ENCODE data around the gene ETS1. TPM values are rescaled to one million over a fixed set of nuclear protein-coding genes. Genes with fewer than 3 reads are reported as not detected.

Gene ETS1
- polyA plus RNA-seq, 1 donor from 2014 or later = 192 TPM

DNA sequence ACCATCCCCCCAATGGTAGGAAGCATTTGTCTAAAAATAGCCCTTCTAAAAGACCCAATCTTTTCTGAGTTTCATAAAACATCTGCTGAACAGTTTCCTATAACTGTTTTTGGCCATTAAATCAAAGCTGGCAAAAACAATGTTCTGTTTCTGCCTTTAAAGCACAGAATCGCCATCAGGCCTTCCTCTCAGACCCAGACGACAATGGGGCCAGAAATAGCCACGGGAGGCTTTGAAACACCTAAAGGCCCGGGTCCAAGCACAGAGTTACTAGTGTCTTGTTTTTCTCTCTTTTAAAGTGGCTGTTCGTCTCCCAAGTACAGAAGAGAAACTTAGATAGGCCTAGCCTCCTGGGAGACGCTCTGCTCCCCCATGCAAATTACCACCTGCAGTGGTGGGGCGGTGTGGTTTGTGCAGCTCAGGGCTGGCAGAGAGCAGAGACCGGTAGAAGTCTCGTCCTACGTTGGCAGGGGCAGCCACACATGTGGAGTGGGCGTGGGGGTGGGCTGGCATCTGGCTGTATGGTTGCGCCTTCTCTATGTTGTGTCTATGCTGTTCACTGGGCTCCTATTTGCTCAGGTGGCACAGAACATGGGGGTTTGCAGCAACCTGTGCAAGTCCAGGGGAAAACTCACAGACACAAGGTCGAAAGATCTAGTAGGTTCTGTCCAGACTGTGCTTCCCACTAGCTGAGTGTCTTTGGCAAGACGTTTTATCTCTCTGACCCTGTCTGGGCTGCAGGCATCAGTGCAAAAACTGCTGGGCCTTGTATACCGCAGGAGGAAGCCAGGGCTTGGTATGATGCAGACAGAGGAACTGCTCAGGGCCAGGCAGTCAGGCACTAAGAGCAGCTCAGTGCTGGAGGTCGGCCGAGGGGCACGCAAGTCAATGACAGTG is 23.6 kb upstream of the ETS1 start:
- Mint-ChIP-seq H3K36me3 (no peaks in the 10 kb centered on the region), H3K4me3 (peak overlapping the region; percentile 64 to 89 (median 84)), H3K4me1 (peaks cover 38 to 75% (median 58%) of the 10 kb centered on the region in 3 donors), H3K9me3 (peaks cover 0 to 2% (median 1%) of the 10 kb centered on the region in 3 donors), H3K27me3 (no peaks in the 10 kb centered on the region), H3K27ac (peak overlapping the region; percentile 94 to 98 (median 95))

DNA sequence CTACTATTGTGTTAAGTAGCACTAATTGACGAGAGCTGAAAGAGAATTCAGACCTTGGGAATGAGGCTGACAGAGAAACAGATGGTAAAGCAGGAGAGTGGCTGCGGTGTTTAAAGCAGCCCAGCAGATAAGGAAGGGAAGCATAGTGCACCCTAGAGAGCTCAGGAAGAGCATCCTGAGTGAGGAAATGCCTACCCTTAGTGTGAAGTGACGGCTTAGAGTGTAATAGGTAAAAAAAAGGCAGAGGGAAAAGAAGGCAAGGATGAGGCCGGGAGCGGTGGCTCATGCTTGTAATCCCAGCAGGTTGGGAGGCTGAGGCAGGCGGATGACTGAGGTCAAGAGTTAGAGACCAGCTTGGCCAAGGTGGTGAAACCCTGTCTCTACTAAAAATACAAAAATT is 22.4 kb upstream of the ETS1 start:
- Mint-ChIP-seq H3K27ac (peak overlapping the region; percentile 89 to 96 (median 94)), H3K9me3 (peaks cover 0 to 3% (median 0%) of the 10 kb centered on the region in 3 donors), H3K4me3 (peak overlapping the region; percentile 3 to 89 (median 58)), H3K36me3 (no peaks in the 10 kb centered on the region), H3K4me1 (peaks cover 47 to 80% (median 62%) of the 10 kb centered on the region in 3 donors), H3K27me3 (no peaks in the 10 kb centered on the region)

DNA sequence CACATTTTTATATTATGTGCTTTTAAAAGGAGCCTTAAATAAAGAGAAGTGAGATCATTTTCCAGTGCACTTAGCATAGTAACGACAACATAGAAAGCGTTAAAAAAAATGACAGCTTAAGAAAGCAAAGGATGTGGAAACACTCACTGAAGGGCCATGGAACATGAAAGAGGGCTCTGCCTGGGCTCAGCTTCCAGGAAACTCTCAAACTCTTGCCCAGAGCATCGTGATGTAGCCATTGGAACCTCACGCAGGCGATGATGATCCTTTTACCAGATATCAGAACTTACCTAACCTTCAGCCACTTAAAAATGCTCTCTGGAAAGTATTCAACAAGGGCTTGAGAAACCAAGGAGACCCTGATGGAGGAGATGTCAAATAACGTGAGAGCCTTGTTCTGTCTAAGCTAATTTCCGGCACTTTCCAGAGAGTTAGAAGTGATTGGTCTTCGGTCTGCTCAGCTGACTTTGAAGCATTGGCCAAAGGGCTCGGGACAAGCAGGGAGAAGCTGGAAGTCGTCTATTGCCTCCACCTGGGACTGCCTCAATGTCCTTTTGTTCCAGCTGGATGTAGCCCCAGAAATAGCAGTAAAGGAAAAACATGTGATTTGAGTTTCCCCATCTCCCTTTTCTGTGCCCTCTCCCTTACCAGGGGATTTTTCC is 21.5 kb upstream of the ETS1 start:
- H3K4me3 Mint-ChIP-seq = peak overlapping the region in 2 of 4 donors; percentile 63 to 79

DNA sequence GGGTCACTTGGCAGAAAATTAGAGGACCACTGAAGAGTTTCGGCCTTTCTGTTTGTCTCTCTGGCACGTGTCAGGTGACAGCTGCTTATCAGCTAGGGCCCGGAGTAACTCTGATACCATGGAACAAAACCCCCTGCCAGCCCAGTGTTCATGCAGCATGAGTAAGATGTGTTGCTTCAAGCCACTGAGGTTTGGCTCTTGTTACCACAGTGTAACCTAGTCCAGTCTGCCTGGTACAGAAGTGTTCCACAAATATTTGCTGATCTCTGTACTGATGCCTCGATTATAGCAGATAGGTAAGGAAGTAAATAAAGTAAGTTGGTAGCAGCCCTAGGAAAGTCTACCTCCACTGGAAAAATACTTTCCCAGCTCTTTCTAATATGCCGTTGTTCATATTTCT is 20.5 kb upstream of the ETS1 start:
- Mint-ChIP-seq H3K4me3 (peak overlapping the region in 1 of 4 donors; percentile 41), H3K9me3 (peaks cover 0 to 3% (median 0%) of the 10 kb centered on the region in 3 donors), H3K4me1 (peaks cover 55 to 78% (median 66%) of the 10 kb centered on the region in 3 donors)

More for the DNA sequence above, 21.5 kb upstream of the ETS1 start:
- Mint-ChIP-seq H3K27ac (peak overlapping the region; percentile 89 to 96 (median 94)), H3K9me3 (peaks cover 0 to 3% (median 0%) of the 10 kb centered on the region in 3 donors), H3K36me3 (no peaks in the 10 kb centered on the region), H3K4me1 (peaks cover 47 to 78% (median 62%) of the 10 kb centered on the region in 3 donors), H3K27me3 (no peaks in the 10 kb centered on the region)

DNA sequence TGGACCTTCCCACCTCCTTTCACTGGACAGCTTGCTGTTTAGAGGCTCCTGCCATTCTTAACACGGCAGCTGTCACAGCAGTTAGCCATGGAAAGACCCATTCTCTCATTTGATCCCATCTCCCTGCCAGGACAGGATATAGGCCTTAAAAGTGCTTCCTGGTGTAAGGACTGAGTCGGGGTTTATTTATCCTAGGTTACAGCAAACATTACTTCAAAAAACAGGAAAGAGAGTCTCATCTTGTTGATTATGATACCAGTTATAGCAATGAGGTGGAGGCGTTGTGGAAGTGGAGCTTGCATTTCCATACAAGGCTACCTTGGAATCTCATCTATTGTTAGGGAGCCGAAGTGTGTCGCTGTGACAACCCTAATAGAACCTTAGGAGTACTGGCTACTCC is 17.4 kb upstream of the ETS1 start:
- no peak overlapping the region for H3K4me3 Mint-ChIP-seq
- no peaks in the 10 kb centered on the region for H3K27me3 Mint-ChIP-seq
- H3K36me3 Mint-ChIP-seq = peaks cover 4% of the 10 kb centered on the region

More for the DNA sequence above, 20.5 kb upstream of the ETS1 start:
- H3K36me3 Mint-ChIP-seq = no peaks in the 10 kb centered on the region
- peak overlapping the region in 1 of 3 donors; percentile 71 for H3K27ac Mint-ChIP-seq
- H3K27me3 Mint-ChIP-seq = no peaks in the 10 kb centered on the region

DNA sequence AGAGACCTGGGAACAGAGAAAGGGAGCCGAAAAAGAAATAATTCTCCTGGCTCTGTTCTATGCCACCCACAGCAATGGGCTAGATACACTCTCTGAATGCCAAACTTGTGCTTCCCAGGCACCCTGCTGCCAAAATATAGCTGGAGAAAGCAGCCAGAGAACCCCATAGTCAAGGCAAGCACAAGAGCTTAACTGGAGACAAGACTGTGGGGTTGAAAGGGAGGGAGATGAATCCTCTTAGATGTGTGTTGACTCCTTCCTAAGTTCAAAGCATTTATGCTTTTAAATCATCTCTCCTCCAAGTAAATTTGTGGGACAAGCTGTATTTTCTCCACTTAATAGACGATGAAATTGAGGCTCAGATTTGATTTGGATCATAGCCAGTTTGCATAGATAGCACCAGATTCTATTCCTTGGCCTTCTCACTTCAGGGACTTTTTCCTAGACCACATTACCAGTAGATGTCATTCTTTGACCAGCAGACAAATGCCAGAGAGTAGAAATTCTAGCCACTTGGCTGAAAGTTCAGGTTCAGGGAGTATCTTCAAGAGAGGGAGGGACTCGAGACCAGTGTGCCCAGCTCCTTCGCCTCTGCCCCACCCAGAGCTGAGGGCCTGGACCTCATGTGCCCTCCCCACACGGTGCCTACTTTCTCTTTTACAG is 16.5 kb upstream of the ETS1 start:
- Mint-ChIP-seq H3K27ac (no peak overlapping the region), H3K4me1 (peaks cover 43 to 58% (median 49%) of the 10 kb centered on the region in 3 donors)

More for the DNA sequence above, 17.4 kb upstream of the ETS1 start:
- H3K27ac Mint-ChIP-seq = no peak overlapping the region
- H3K9me3 Mint-ChIP-seq = peaks cover 0 to 3% (median 0%) of the 10 kb centered on the region in 3 donors
- H3K4me1 Mint-ChIP-seq = peaks cover 45 to 59% (median 49%) of the 10 kb centered on the region in 3 donors

DNA sequence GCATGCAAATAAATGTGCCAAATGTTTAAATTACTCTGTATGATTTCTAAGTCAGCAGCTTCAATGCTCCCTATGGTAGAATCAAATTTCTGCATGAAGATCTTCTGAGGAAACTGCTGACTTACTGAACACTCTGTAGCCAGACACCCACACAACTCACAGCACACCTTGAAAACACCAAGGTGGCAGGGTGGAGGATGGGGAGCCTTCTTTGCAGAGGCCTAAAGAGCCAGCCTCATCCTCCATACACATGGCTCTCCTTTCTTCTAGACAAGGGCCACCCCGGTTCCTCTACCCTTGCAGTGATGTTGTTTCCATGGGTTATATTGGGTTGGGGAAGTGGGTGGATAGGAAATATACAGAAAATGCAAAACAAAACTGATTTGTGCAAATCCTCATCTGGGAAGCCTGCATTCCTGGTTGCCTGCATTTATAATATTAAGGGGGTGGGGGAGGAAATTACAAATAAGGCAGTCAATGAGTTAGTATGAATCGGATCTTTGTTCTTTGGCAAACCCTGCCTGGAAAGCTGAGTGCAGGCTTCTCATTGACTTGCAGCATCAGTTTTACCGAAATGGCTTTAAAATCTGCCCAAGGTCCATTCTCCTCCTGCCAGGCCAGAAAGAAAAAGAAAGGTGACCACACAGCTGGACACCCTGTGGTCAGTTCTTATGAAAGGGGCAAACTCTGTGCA is 15.8 kb upstream of the ETS1 start:
- peaks cover 0 to 3% (median 0%) of the 10 kb centered on the region in 3 donors for H3K9me3 Mint-ChIP-seq
- no peaks in the 10 kb centered on the region for H3K27me3 Mint-ChIP-seq
- H3K27ac Mint-ChIP-seq = no peak overlapping the region
- peaks cover 43 to 57% (median 53%) of the 10 kb centered on the region in 3 donors for H3K4me1 Mint-ChIP-seq
- peak overlapping the region in 2 of 4 donors; percentile 65 to 67 for H3K4me3 Mint-ChIP-seq
- H3K36me3 Mint-ChIP-seq = peaks cover 7% of the 10 kb centered on the region

More for the DNA sequence above, 16.5 kb upstream of the ETS1 start:
- Mint-ChIP-seq H3K9me3 (peaks cover 0 to 3% (median 0%) of the 10 kb centered on the region in 3 donors), H3K4me3 (peak overlapping the region in 2 of 4 donors; percentile 14 to 67), H3K36me3 (peaks cover 4% of the 10 kb centered on the region), H3K27me3 (no peaks in the 10 kb centered on the region)

DNA sequence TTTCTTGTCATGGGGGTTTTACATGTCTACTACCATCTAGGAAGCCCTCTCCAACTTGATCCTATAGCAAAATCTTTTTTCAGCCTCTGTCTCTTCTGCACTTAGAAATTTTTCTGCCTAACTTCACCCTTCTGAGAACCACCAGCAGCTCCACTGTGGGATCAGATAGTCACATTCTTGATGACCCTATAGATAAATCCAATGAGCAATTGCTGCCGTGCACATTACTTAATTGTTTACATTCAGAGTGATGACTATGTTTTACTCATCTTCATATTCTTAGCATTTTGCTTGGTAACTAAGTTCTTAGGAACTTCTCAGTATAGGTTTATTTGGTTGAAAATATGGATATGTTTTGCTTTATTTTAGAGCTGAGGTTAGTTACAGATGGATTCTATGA is 12.4 kb upstream of the ETS1 start:
- Mint-ChIP-seq H3K4me3 (no peak overlapping the region), H3K4me1 (peaks cover 36 to 60% (median 45%) of the 10 kb centered on the region in 3 donors)

DNA sequence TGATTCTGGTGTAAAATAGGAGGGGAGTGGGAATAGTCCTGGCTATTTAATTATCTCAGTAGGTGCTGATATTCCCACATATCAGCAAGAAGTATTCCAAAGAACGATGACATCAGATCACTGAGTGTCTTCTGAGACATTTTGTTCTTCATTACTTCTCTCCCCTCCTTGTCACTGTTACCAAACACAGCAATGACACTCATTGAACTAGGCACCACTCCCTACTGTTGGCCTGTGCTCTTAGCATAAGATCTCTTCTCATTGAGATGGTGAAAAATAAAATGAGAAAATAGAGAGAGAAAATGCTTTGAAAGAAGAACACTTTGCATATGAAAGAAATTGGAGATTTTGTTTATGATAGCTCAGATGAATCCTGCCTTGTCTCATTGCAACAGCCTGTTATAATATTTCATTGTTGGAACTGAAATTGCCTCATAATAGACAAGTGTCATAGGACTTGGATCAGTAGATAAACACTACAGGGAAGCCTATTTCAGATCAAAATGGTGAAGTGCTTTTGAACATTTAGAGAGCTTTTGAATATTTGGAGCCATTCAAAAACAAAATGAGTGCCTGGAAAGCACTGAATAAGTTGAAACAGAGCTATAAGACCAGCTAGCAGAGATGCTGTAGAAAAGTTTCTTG is 11.3 kb upstream of the ETS1 start:
- Mint-ChIP-seq H3K36me3 (peaks cover 7% of the 10 kb centered on the region), H3K27ac (no peak overlapping the region), H3K4me3 (peak overlapping the region in 1 of 4 donors; percentile 32), H3K4me1 (peaks cover 29 to 56% (median 36%) of the 10 kb centered on the region in 3 donors), H3K27me3 (no peaks in the 10 kb centered on the region), H3K9me3 (no peaks in the 10 kb centered on the region)

More for the DNA sequence above, 12.4 kb upstream of the ETS1 start:
- Mint-ChIP-seq H3K27ac (no peak overlapping the region), H3K27me3 (no peaks in the 10 kb centered on the region), H3K9me3 (no peaks in the 10 kb centered on the region), H3K36me3 (peaks cover 7% of the 10 kb centered on the region)

DNA sequence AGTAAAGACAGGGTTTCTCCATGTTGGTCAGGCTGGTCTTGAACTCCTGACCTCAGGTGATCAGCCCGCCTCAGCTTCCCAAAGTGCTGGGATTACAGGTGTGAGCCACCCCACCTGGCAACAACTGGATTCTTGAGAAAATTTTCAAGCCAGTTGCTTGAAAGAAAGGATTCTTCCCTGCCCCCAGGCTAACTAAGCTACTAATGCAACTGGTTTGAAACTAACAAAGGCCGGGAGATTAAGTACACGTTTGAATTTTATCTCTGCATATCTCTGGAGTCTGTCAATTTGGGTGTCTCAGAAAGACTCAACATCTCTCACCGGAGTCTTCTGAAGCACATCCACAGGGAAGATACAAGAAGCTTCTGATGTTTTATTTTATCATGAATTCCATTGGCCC is 10.7 kb upstream of the ETS1 start:
- peaks cover 27 to 52% (median 31%) of the 10 kb centered on the region in 3 donors for H3K4me1 Mint-ChIP-seq
- no peaks in the 10 kb centered on the region for H3K9me3 Mint-ChIP-seq
- no peaks in the 10 kb centered on the region for H3K27me3 Mint-ChIP-seq
- peaks cover 7% of the 10 kb centered on the region for H3K36me3 Mint-ChIP-seq
- H3K27ac Mint-ChIP-seq = no peak overlapping the region
- H3K4me3 Mint-ChIP-seq = no peak overlapping the region

DNA sequence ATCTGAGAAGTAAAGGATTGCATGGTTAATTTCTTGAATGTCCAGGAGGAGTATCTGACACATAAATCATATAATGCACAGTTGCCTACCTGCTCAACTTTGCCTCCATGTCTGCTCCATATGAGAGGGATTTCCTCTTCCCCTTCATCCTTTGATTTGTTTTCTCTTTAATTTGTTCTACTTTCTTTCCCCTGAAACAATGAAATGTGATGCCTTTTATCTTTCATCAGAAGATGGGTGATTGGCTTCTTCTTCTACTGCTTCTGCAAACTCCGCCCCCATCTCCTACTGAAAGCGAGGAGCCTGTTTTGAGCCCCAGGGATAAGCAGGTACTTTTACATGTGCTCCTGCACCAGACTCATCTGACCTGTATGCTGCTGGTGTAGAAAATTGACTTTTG is 9.9 kb upstream of the ETS1 start:
- Mint-ChIP-seq H3K27me3 (no peaks in the 10 kb centered on the region), H3K27ac (no peak overlapping the region), H3K4me3 (no peak overlapping the region), H3K36me3 (peaks cover 7% of the 10 kb centered on the region), H3K9me3 (no peaks in the 10 kb centered on the region), H3K4me1 (peaks cover 26 to 49% (median 26%) of the 10 kb centered on the region in 3 donors)

DNA sequence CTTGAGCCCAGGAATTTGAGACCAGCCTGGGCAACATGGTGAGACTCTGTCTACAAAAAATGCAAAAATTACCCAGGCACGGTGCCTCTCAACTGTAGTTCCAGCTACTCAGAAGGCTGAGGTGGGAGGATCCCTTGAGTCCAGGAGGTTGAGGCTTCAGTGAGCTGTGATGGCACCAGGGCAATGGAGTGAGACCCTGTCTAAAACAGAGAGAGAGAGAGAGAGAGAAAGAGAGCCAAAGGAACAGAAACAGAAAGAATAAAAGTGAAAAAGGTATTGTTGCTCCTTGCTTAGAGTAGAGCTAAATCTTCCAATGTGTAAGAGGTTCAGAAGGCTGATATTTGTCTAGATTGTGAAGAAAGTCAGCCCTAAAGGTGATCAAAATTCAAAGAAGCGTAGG is 8.9 kb upstream of the ETS1 start:
- H3K4me1 Mint-ChIP-seq = peaks cover 24 to 47% (median 25%) of the 10 kb centered on the region in 3 donors
- peak overlapping the region in 2 of 4 donors; percentile 31 to 63 for H3K4me3 Mint-ChIP-seq
- H3K27ac Mint-ChIP-seq = no peak overlapping the region
- no peaks in the 10 kb centered on the region for H3K9me3 Mint-ChIP-seq
- no peaks in the 10 kb centered on the region for H3K27me3 Mint-ChIP-seq
- H3K36me3 Mint-ChIP-seq = peaks cover 7% of the 10 kb centered on the region

DNA sequence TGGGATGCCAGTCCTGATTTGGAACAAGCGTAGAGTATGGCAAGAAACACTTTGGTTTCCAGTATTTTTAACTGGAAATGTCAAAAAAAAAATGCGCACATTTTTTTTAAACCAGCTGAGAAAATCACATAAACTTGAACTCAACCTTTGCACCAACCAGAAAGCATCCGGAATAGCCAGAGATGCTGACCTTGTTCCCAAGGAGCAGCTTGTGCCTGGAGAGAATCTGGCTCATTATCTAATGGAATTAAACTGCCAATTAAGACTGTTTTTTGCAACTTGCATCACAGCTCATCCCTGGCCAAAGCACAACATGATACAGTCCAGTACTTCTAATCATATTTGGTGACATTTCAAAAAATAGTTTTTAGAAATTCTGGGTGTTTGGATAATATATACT is 8.4 kb upstream of the ETS1 start:
- Mint-ChIP-seq H3K36me3 (peaks cover 7% of the 10 kb centered on the region), H3K9me3 (no peaks in the 10 kb centered on the region), H3K27me3 (no peaks in the 10 kb centered on the region), H3K4me3 (no peak overlapping the region), H3K27ac (no peak overlapping the region), H3K4me1 (peaks cover 24 to 50% (median 25%) of the 10 kb centered on the region in 3 donors)

DNA sequence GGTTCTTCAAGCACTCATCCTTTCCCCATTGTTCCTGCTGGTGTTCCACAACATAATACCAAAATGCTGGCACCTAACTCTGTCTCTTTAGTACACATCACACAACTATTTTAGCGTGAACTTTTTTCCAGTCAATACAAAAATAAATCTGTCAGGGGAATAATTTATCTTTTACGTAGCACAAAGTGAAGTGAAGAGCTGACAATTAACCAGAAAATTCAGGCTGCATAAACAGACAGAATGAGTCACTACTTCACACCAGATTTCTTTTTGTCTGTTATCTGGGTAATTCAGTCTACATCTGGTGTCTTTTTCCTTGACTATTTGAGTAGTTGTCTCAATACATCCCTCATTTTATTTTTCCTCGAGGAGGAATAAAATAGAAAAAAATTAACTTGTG is 7.9 kb upstream of the ETS1 start:
- Mint-ChIP-seq H3K9me3 (peaks cover 0 to 1% (median 0%) of the 10 kb centered on the region in 3 donors), H3K27ac (no peak overlapping the region), H3K4me1 (peaks cover 24 to 47% (median 25%) of the 10 kb centered on the region in 3 donors), H3K27me3 (no peaks in the 10 kb centered on the region), H3K36me3 (peaks cover 4% of the 10 kb centered on the region), H3K4me3 (no peak overlapping the region)
